H1 (cell line): ENCODE results near the gene PPARA. TPM values are rescaled to one million over a fixed set of nuclear protein-coding genes. Genes with fewer than 3 reads are reported as not detected.

Source experiments
- CTCF ChIA-PET: fragments of 300-600 bp; sonication (Branson Sonifier 250); formaldehyde crosslinking; loops from one replicate; lab custom pipeline; 2021; ENCODE audit not compliant: partially characterized antibody; lab: Charles Lee
- POLR2A ChIA-PET: fragments of 300-600 bp; sonication (Branson Sonifier 250); formaldehyde crosslinking; loops from one replicate; lab custom pipeline; 2021; ENCODE audit warnings: inconsistent platforms; ENCODE audit not compliant: partially characterized antibody; lab: Charles Lee
- DNase-seq, 2 experiments: peaks; one replicate each; pipeline versions ENCODE4 v3.0.0 to v3.0.0-alpha.2; 2010 to 2022; ENCODE audit warnings: low spot score in 2 of 2, low read depth in 1 of 2, mixed read lengths in 1 of 2
- FAIRE-seq: peaks from 2 replicates; lab custom pipeline; 2011; peaks lifted over from hg19 to GRCh38; lab: Jason Lieb, UNC
- H2AFZ ChIP-seq: 2 replicates; pipeline ENCODE4 v1.8.1; 2012; ENCODE audit warnings: low read length, inconsistent platforms
- H2AK5ac ChIP-seq: 2 replicates; pipeline ENCODE4 v1.6.1; 2013; ENCODE audit warnings: low read depth, low read length
- H2BK120ac ChIP-seq: replicated peaks from 2 replicates; pipeline ENCODE3; 2013; ENCODE audit warnings: low read depth, low read length, inconsistent platforms
- H2BK12ac ChIP-seq: 2 replicates; pipeline ENCODE4 v1.6.1; 2013; ENCODE audit warnings: low read depth, low read length
- H2BK15ac ChIP-seq: 2 replicates; pipeline ENCODE4 v1.6.1; 2013; ENCODE audit warnings: low read length
- H2BK20ac ChIP-seq: 2 replicates; pipeline ENCODE4 v1.6.1; 2013; ENCODE audit warnings: low read length
- H2BK5ac ChIP-seq: 2 replicates; pipeline ENCODE4 v1.6.1; 2013; ENCODE audit warnings: low read depth, low read length
- H3K14ac ChIP-seq: 2 replicates; pipeline ENCODE4 v1.6.1; 2013; ENCODE audit warnings: inconsistent platforms; ENCODE audit not compliant: insufficient read length
- H3K18ac ChIP-seq: 2 replicates; pipeline ENCODE4 v1.6.1; 2013; ENCODE audit warnings: low read length; ENCODE audit errors: extremely low read depth
- H3K23ac ChIP-seq: 2 replicates; pipeline ENCODE4 v1.6.1; 2013; ENCODE audit warnings: inconsistent platforms; ENCODE audit not compliant: insufficient read length
- H3K23me2 ChIP-seq: 2 replicates; pipeline ENCODE4 v1.6.1; 2013; ENCODE audit warnings: low read depth, low read length
- H3K27ac ChIP-seq: 2 replicates; pipeline ENCODE4 v1.6.1; 2011; ENCODE audit warnings: low read depth, low read length, inconsistent platforms
- H3K27me3 ChIP-seq, 4 experiments: replicated peaks in 1 of 4; 1 replicate in 1 of 4; 2 replicates in 3 of 4; pipeline versions ENCODE4 v1.6.1 to v1.8.1; 2011 to 2013; ENCODE audit warnings: low read length in 3 of 4, mild to moderate bottlenecking in 3 of 4, inconsistent platforms in 2 of 4, mixed read lengths in 2 of 4, moderate library complexity in 1 of 4; ENCODE audit not compliant: control insufficient read depth in 3 of 4, insufficient read depth in 3 of 4; ENCODE audit errors: extremely low read depth in 1 of 4
- H3K36me3 ChIP-seq, 4 experiments: 2 replicates each; pipeline versions ENCODE4 v1.6.1 to v1.8.1; 2011 to 2013; ENCODE audit warnings: mild to moderate bottlenecking in 4 of 4, low read length in 3 of 4, moderate library complexity in 2 of 4, control low read depth in 1 of 4, inconsistent platforms in 1 of 4; ENCODE audit not compliant: insufficient read depth in 4 of 4, control insufficient read depth in 2 of 4
- H3K4ac ChIP-seq: replicated peaks from 2 replicates; pipeline ENCODE3; 2013; ENCODE audit warnings: low read length, low read depth, mixed read lengths, inconsistent platforms; ENCODE audit not compliant: insufficient read length
- H3K4me1 ChIP-seq, 4 experiments: replicated peaks in 1 of 4; 1 replicate in 1 of 4; 2 replicates in 3 of 4; pipeline versions ENCODE4 v1.6.1 to v1.8.1; 2011 to 2013; ENCODE audit warnings: low read length in 3 of 4, inconsistent platforms in 2 of 4, mixed read lengths in 1 of 4; ENCODE audit not compliant: insufficient read depth in 4 of 4, control insufficient read depth in 3 of 4
- H3K4me2 ChIP-seq, 2 experiments: 2 replicates each; pipeline versions ENCODE4 v1.6.1 to v1.8.1; 2011 to 2013; ENCODE audit warnings: low read depth in 2 of 2, low read length in 2 of 2, control low read depth in 1 of 2, inconsistent platforms in 1 of 2, mild to moderate bottlenecking in 1 of 2; ENCODE audit not compliant: insufficient read depth in 1 of 2
- H3K4me3 ChIP-seq, 4 experiments: fragments of 200-600, 300-600 bp in 1 of 4; sonication (generic), shearing (Covaris generic), sonication (Bioruptor Twin) in 1 of 4; 2 replicates each; pipeline versions ENCODE4 v1.5.1 to v1.8.1; 2011 to 2016; ENCODE audit warnings: low read length in 4 of 4, low read depth in 3 of 4, control low read depth in 2 of 4, inconsistent platforms in 2 of 4, mild to moderate bottlenecking in 2 of 4, mixed read lengths in 1 of 4, moderate library complexity in 1 of 4; ENCODE audit not compliant: insufficient read depth in 2 of 4; ENCODE audit errors: extremely low read depth in 1 of 4
- H3K56ac ChIP-seq: replicated peaks from 2 replicates; pipeline ENCODE3; 2013; ENCODE audit warnings: low read depth, mild to moderate bottlenecking, mixed read lengths, low read length, inconsistent platforms; ENCODE audit not compliant: insufficient read length
- H3K79me1 ChIP-seq: 2 replicates; pipeline ENCODE4 v1.6.1; 2013; ENCODE audit warnings: low read depth, low read length, control low read depth
- H3K79me2 ChIP-seq, 2 experiments: 2 replicates each; pipeline versions ENCODE4 v1.6.1 to v1.8.1; 2012 to 2013; ENCODE audit warnings: low read length in 2 of 2, mild to moderate bottlenecking in 2 of 2, inconsistent platforms in 1 of 2; ENCODE audit not compliant: insufficient read depth in 2 of 2, control insufficient read depth in 1 of 2
- H3K9ac ChIP-seq, 4 experiments: replicated peaks in 1 of 4; 1 replicate in 1 of 4; 2 replicates in 3 of 4; pipeline versions ENCODE4 v1.6.1 to v1.8.1; 2011 to 2013; ENCODE audit warnings: low read depth in 3 of 4, low read length in 3 of 4, control low read depth in 2 of 4, mild to moderate bottlenecking in 2 of 4, moderate library complexity in 2 of 4, inconsistent platforms in 1 of 4; ENCODE audit errors: extremely low read depth in 1 of 4
- H3K9me3 ChIP-seq, 2 experiments: 2 replicates each; pipeline versions ENCODE4 v1.6.1 to v1.8.1; 2012 to 2013; ENCODE audit warnings: mild to moderate bottlenecking in 2 of 2, moderate library complexity in 2 of 2, control low read depth in 1 of 2, inconsistent platforms in 1 of 2, low read depth in 1 of 2, low read length in 1 of 2, mixed read lengths in 1 of 2; ENCODE audit not compliant: insufficient read depth in 2 of 2
- H4K20me1 ChIP-seq, 2 experiments: replicated peaks in 1 of 2; 2 replicates each; pipeline versions ENCODE3 to v1.8.1; 2011 to 2013; ENCODE audit warnings: inconsistent platforms in 2 of 2, low read length in 2 of 2, mild to moderate bottlenecking in 1 of 2; ENCODE audit not compliant: insufficient read depth in 2 of 2, control insufficient read depth in 1 of 2
- H4K5ac ChIP-seq: 2 replicates; pipeline ENCODE4 v1.6.1; 2013; ENCODE audit warnings: low read length, low read depth, mixed read lengths, inconsistent platforms; ENCODE audit not compliant: insufficient read length
- H4K8ac ChIP-seq: 2 replicates; pipeline ENCODE4 v1.8.0; 2013; ENCODE audit warnings: mild to moderate bottlenecking, moderate library complexity, low read length, inconsistent platforms; ENCODE audit not compliant: insufficient read depth; ENCODE audit errors: extremely low read depth
- H4K91ac ChIP-seq: replicated peaks from 2 replicates; pipeline ENCODE3; 2013; ENCODE audit warnings: low read length, mixed read lengths, inconsistent platforms; ENCODE audit not compliant: insufficient read length
- ASH2L ChIP-seq: fragments of 200-600, 300-600 bp; sonication (generic); IDR thresholded peaks from one replicate; pipeline ENCODE4 v1.7.1; 2017; ENCODE audit warnings: low read length
- ATF3 ChIP-seq: IDR thresholded peaks from 2 replicates; pipeline ENCODE4 v1.6.1; 2011; ENCODE audit warnings: low read depth, mild to moderate bottlenecking, low read length; ENCODE audit not compliant: insufficient read depth
- BACH1 ChIP-seq: IDR thresholded peaks from 2 replicates; pipeline ENCODE4 v1.6.1; 2012; ENCODE audit warnings: low read length, improper control_type of control experiment
- BRCA1 ChIP-seq: IDR thresholded peaks from 2 replicates; pipeline ENCODE4 v1.6.1; 2012; ENCODE audit warnings: low read depth, low read length, improper control_type of control experiment
- CHD1 ChIP-seq: IDR thresholded peaks from 2 replicates; pipeline ENCODE4 v1.6.1; 2012; ENCODE audit warnings: low read depth, low read length, improper control_type of control experiment
- CTBP2 ChIP-seq: IDR thresholded peaks from 2 replicates; pipeline ENCODE4 v1.7.0; 2011; ENCODE audit warnings: borderline replicate concordance, mild to moderate bottlenecking, moderate library complexity, mixed read lengths, low read length; ENCODE audit not compliant: insufficient read depth, insufficient read length
- EP300 ChIP-seq, 2 experiments: IDR thresholded peaks; 1 replicate in 1 of 2; 2 replicates in 1 of 2; pipeline ENCODE4 v1.6.1; 2011 to 2012; ENCODE audit warnings: low read depth in 2 of 2, low read length in 2 of 2, mild to moderate bottlenecking in 2 of 2, borderline replicate concordance in 1 of 2, inconsistent platforms in 1 of 2, moderate library complexity in 1 of 2
- GTF2F1 ChIP-seq: IDR thresholded peaks from 2 replicates; pipeline ENCODE4 v1.6.1; 2012; ENCODE audit warnings: low read depth, low read length, improper control_type of control experiment, borderline replicate concordance
- KDM1A ChIP-seq: fragments of 200-600, 300-600 bp; sonication (generic); IDR thresholded peaks from 2 replicates; pipeline ENCODE4 v1.7.1; 2016; ENCODE audit warnings: mild to moderate bottlenecking, low read length, borderline replicate concordance
- MAFK ChIP-seq: IDR thresholded peaks from 2 replicates; pipeline ENCODE4 v1.6.1; 2012; ENCODE audit warnings: low read depth, mild to moderate bottlenecking, improper control_type of control experiment, low read length
- NRF1 ChIP-seq: IDR thresholded peaks from 2 replicates; pipeline ENCODE4 v1.6.1; 2011; ENCODE audit warnings: mild to moderate bottlenecking, low read depth, low read length, improper control_type of control experiment
- SP1 ChIP-seq: IDR thresholded peaks from 2 replicates; pipeline ENCODE4 v1.6.1; 2011; ENCODE audit warnings: low read depth, low read length
- WGBS, 2 experiments: shearing (Covaris generic) in 1 of 2; methylation state at CpG; one replicate each; pipeline versions ENCODE4 v1.1.6 to v1.1.7; 2013 to 2015; ENCODE audit warnings: low lambda C conversion rate in 2 of 2, mixed read lengths in 2 of 2, inconsistent platforms in 1 of 2, low coverage in 1 of 2, missing lambda C conversion rate in 1 of 2; ENCODE audit not compliant: insufficient replicate concordance in 2 of 2, insufficient coverage in 1 of 2, insufficient read length in 1 of 2; ENCODE audit errors: extremely low coverage in 1 of 2, missing lambda C conversion rate in 1 of 2; 5-methylcytosine and 5-hydroxymethylcytosine counted together
- polyA plus RNA-seq, 7 experiments: library from polyadenylated mRNA; depleted of rRNA in 3 of 7; stranded (reverse) in 5 of 7; unstranded in 2 of 7; fragments of >200 nt in 5 of 7; fragments of 200-250 nt in 2 of 7; gene quantifications; 1 replicate in 5 of 7; 2 replicates in 1 of 7; 4 replicates in 1 of 7; pipeline versions ENCODE4 v1.2.1 to v1.2.3, GENCODE V29; 2011 to 2013; ENCODE audit warnings: missing spikeins in 2 of 7, mixed read lengths in 2 of 7
- total RNA-seq: library from RNA; stranded (reverse); fragmentation: NEBNext Ultra II Directional; extraction: Animal tissue kit (Norgen Biotek cat#: 25700); gene quantifications from 2 replicates; pipeline ENCODE4 v1.2.1, GENCODE V29; 2021

Gene PPARA
- total and polyA plus RNA-seq, 2 of the 8 experiments (the other 6 are each of a cell fraction or from before 2014, with no cell fraction given) = 3.1 to 8.2 TPM

- DNase-seq (no peak), FAIRE-seq (no peak)
- no peaks in the 10 kb centered on the region for H3K4me1 ChIP-seq
- no peaks in the 10 kb centered on the region for H3K23me2 ChIP-seq
- H3K4me2 ChIP-seq = no peak overlapping the region
- H4K91ac ChIP-seq = no peak overlapping the region
- H4K5ac ChIP-seq = no peak overlapping the region
- no peak overlapping the region for H2AK5ac ChIP-seq
- H3K79me2 ChIP-seq = no peaks in the 10 kb centered on the region
- ChIA-PET CTCF (interaction anchor here (0.7 kb wide), 1 partner anchor 23 kb away, joined by 4 read pairs; no protein-coding TSS in a partner anchor), POLR2A (interaction anchor here (1.0 to 1.2 kb wide), 2 partner anchors 9 to 34 kb away, joined by 3 to 4 read pairs; no protein-coding TSS in a partner anchor)
- no peak overlapping the region for H2BK120ac ChIP-seq
- H3K27ac ChIP-seq = no peak overlapping the region
- H2BK20ac ChIP-seq = no peak overlapping the region
- H2BK12ac ChIP-seq = no peak overlapping the region
- H2BK15ac ChIP-seq = no peak overlapping the region
- WGBS, 2 experiments = 95% methylated on average over 32 of the region's 33 CpGs; no CpG with 5 or more reads in 1 of the 2 experiments
- no peak overlapping the region for H2BK5ac ChIP-seq
- H4K20me1 ChIP-seq = peaks cover 0 to 3% of the 10 kb centered on the region in 2 experiments
- peaks cover 0 to 7% (median 0%) of the 10 kb centered on the region in 4 experiments; a peak in 3 of 8 replicates for H3K36me3 ChIP-seq
- no peak overlapping the region for H3K9ac ChIP-seq
- H3K56ac ChIP-seq = no peak overlapping the region
- no peaks in the 10 kb centered on the region for H3K9me3 ChIP-seq
- no peak overlapping the region for H3K18ac ChIP-seq
- no peaks in the 10 kb centered on the region for H3K27me3 ChIP-seq
- H3K4ac ChIP-seq = no peak overlapping the region
- H3K14ac ChIP-seq = no peak overlapping the region
- no peak overlapping the region for H3K23ac ChIP-seq
- H4K8ac ChIP-seq = no peak overlapping the region
- H3K79me1 ChIP-seq = no peaks in the 10 kb centered on the region; the same call in 1 of the 2 replicates
- H3K4me3 ChIP-seq = no peak overlapping the region
- H2AFZ ChIP-seq = no peak overlapping the region
- TF ChIP-seq CTBP2 (no peak), ATF3 (no peak), EP300 (IDR thresholded peaks at IDR 0.05; ENCODE audit: borderline replicate concordance in 1 of 2, low read depth in 2 of 2, low read length in 2 of 2) (no peak), BACH1 (no peak), SP1 (no peak), BRCA1 (no peak), GTF2F1 (no peak), MAFK (no peak), NRF1 (no peak), CHD1 (no peak), KDM1A (no peak), ASH2L (no peak)
Observed at GRCh38 chr22:46289244-46289891, 139.0 kb downstream of the PPARA start.
